ENCODE results near the gene LRRC59. TPM values are rescaled to one million over a fixed set of nuclear protein-coding genes. Genes with fewer than 3 reads are reported as not detected.

LRRC59 gene
- total and polyA plus RNA-seq, 7 donors, result 15.9 to 122 (median 48.0) TPM

DNA sequence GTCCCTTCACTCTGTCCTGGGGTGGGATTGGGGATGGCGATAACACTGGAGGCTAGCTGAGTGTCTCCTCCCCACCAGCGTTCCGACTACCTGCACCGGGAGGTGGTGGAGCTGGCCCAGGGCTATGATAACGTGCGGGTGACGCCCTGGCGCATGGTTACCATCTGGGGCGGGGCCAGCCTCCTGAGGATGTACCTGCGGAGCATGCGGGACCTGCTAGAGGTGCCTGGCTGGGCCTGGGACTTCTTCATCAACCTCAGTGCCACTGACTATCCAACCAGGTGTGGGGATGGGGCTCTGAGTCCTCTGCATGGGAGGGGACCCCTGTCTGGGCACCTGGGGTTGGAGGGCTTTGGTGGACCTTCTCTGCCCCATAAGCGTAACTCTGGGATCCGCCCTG is 42.5 kb downstream of the LRRC59 start:
- H3K27ac ChIP-seq, result no peak overlapping the region
- no peaks in the 10 kb centered on the region for H3K4me1 ChIP-seq
- ATAC-seq (no peak), DNase-seq (no peak)
- TF ChIP-seq, protein P1, sequence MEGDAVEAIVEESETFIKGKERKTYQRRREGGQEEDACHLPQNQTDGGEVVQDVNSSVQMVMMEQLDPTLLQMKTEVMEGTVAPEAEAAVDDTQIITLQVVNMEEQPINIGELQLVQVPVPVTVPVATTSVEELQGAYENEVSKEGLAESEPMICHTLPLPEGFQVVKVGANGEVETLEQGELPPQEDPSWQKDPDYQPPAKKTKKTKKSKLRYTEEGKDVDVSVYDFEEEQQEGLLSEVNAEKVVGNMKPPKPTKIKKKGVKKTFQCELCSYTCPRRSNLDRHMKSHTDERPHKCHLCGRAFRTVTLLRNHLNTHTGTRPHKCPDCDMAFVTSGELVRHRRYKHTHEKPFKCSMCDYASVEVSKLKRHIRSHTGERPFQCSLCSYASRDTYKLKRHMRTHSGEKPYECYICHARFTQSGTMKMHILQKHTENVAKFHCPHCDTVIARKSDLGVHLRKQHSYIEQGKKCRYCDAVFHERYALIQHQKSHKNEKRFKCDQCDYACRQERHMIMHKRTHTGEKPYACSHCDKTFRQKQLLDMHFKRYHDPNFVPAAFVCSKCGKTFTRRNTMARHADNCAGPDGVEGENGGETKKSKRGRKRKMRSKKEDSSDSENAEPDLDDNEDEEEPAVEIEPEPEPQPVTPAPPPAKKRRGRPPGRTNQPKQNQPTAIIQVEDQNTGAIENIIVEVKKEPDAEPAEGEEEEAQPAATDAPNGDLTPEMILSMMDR (IDR thresholded peaks at IDR 0.05), result no peak
- no peaks in the 10 kb centered on the region for H3K27me3 ChIP-seq (ENCODE audit: insufficient read depth in 3 of 3, low read length in 2 of 3)
- intact Hi-C loops (cut with DNase I), result no loop called here
- WGBS, 3 donors, result 90 to 97% (median 93%) methylated on average over 13 of the region's 13 CpGs
- H3K4me3 ChIP-seq, result no peak overlapping the region
- no peaks in the 10 kb centered on the region for H3K9me3 ChIP-seq
- peaks cover 0 to 60% of the 10 kb centered on the region in 2 donors for H3K36me3 ChIP-seq (ENCODE audit: insufficient read depth in 1 of 2, low read depth in 1 of 2)

DNA sequence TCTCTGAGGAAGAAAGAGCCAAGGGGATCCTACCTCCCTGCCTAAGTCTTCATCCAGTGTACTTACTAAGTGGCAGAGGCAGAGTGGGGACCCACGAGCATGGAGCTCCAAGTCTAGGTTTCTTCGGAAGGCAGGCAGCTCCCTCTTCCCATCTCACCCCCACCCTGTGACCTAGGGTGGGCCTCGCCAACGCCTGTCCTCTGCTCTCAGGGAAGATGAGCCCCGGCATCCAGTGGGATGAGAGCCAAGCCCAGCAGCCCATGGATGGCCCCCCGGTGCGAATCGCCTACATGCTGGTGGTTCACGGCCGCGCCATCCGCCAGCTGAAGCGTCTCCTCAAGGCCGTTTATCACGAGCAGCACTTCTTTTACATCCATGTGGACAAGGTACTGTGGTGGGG is 43.1 kb downstream of the LRRC59 start:
- DNase-seq (no peak), ATAC-seq (no peak)
- peaks cover 0 to 57% of the 10 kb centered on the region in 2 donors for H3K36me3 ChIP-seq (ENCODE audit: insufficient read depth in 1 of 2, low read depth in 1 of 2)
- no peaks in the 10 kb centered on the region for H3K27me3 ChIP-seq (ENCODE audit: insufficient read depth in 3 of 3, low read length in 2 of 3)
- H3K4me1 ChIP-seq, result no peaks in the 10 kb centered on the region
- H3K9me3 ChIP-seq, result no peaks in the 10 kb centered on the region
- 93 to 96% (median 95%) methylated on average over 15 of the region's 15 CpGs for WGBS, 3 donors
- H3K27ac ChIP-seq, result no peak overlapping the region
- TF ChIP-seq, protein P1 (IDR thresholded peaks at IDR 0.05), result no peak
- H3K4me3 ChIP-seq, result no peak overlapping the region
- intact Hi-C loops (cut with DNase I), result no loop called here

DNA sequence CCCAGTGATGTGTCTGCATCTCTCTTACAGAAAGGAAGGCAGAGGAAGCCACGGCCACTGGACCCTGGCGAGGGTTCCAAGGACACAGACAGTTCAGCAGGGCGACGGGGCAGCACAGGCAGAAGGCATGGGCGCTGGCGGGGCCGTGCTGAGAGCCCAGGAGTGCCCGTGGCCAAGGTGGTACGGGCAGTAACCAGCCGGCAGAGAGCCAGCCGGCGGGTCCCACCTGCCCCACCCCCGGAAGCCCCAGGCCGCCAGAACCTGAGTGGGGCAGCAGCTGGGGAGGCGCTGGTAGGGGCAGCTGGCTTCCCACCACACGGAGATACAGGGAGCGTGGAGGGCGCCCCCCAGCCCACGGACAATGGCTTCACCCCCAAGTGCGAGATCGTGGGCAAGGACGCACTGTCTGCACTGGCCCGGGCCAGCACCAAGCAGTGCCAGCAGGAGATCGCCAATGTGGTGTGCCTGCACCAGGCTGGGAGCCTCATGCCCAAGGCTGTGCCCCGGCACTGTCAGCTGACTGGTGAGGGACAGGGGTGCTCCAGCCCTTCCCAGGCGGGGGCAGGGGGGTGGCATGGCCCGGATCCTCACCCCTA is 43.6 kb downstream of the LRRC59 start:
- Histone ChIP-seq H3K4me1 (peaks cover 3% of the 10 kb centered on the region), H3K4me3 (no peak overlapping the region), H3K27me3 (ENCODE audit: insufficient read depth in 3 of 3, low read length in 2 of 3) (no peaks in the 10 kb centered on the region), H3K9me3 (no peaks in the 10 kb centered on the region), H3K36me3 (ENCODE audit: insufficient read depth in 1 of 2, low read depth in 1 of 2) (peaks cover 0 to 52% of the 10 kb centered on the region in 2 donors), H3K27ac (no peak overlapping the region)
- ATAC-seq, result no peak
- TF ChIP-seq, protein P1 (IDR thresholded peaks at IDR 0.05), result no peak
- DNase-seq, result no peak
- intact Hi-C loops (cut with DNase I), result no loop called here
- 89 to 94% (median 92%) methylated on average over 22 to 27 of the region's 27 CpGs for WGBS, 3 donors

DNA sequence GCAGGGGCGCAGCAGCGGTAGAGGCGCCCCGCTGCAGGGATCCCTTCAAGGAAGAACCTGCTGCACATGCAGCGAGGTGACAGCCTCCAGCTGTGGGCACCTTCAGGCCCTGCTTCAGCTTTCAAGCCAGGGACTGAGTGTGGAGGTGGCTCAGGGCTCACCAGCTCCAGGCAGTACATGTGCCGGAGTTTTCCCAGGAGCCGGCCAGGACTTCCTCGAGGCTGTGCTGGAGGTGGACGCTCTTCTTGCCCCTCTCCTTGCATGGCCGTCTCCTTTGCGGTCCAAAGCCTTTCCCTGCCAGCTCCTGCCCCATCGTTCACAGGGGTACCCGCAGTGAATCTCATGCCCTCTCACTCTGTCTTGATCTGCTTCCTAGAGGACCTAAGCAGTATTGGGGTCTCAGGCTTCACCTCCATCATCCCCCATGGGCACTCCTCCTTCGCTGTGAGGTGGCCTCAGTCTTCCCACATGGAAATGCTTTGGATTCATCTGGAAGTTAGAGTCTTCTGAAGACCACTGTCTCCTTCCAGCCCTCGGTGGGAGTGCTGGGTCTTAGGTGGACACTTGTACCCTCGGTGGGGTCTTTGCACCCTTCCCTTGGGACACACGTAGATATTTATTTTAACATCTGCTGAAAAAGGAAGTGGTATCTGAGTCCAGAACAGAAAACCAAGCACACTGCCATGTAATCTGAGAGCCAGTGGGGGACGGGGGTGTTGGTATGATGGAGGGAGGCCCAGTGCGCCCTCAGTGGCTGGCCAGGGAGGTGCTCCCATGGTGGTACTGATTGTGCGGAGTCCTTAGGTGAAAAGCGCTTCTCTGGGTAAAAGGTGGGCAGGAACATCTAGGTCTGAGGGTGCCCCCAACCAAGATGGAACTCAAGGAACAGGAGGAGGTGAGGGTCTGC is 44.4 kb downstream of the LRRC59 start:
- ATAC-seq (no peak), DNase-seq (no peak)
- WGBS, 3 donors, result 84 to 88% (median 84%) methylated on average over 21 of the region's 21 CpGs
- H3K4me3 ChIP-seq, result no peak overlapping the region
- H3K27me3 ChIP-seq (ENCODE audit: insufficient read depth in 3 of 3, low read length in 2 of 3), result no peaks in the 10 kb centered on the region
- H3K36me3 ChIP-seq (ENCODE audit: insufficient read depth in 1 of 2, low read depth in 1 of 2), result peaks cover 0 to 44% of the 10 kb centered on the region in 2 donors
- H3K4me1 ChIP-seq, result peaks cover 3% of the 10 kb centered on the region
- no peaks in the 10 kb centered on the region for H3K9me3 ChIP-seq
- H3K27ac ChIP-seq, result no peak overlapping the region
- TF ChIP-seq, protein P1 (IDR thresholded peaks at IDR 0.05), result no peak
- intact Hi-C loops (cut with DNase I), result no loop called here
